Stimulated activated naive CD8-positive, alpha-beta T cell treated with anti-CD3 and anti-CD28 coated beads, Interleukin-15, Interleukin-2, amounts not matched to agents 100 ng/mL and 50 ng/mL, for 24 hours (primary cell): ENCODE data around the gene FNBP1.
"Not testable (repeated sequence)": the region's sequence is repeated elsewhere in the genome, so short reads cannot be mapped to it uniquely, and the experiment has no call there.

Experiments used
- H3K27ac Mint-ChIP-seq: one replicate; pipeline ENCODE4 v1.8.0; 2021; ENCODE audit warnings: mild to moderate bottlenecking, mixed read lengths
- H3K27me3 Mint-ChIP-seq: one replicate; pipeline ENCODE4 v1.8.0; 2021; ENCODE audit warnings: mixed read lengths
- H3K36me3 Mint-ChIP-seq: one replicate; pipeline ENCODE4 v1.8.0; 2021; ENCODE audit warnings: low read depth, mixed read lengths
- H3K4me1 Mint-ChIP-seq: one replicate; pipeline ENCODE4 v1.8.0; 2021; ENCODE audit warnings: low read depth, mixed read lengths
- H3K4me3 Mint-ChIP-seq: one replicate; pipeline ENCODE4 v1.8.0; 2021; ENCODE audit warnings: mild to moderate bottlenecking, mixed read lengths
- H3K9me3 Mint-ChIP-seq: one replicate; pipeline ENCODE4 v1.8.0; 2021; ENCODE audit warnings: mixed read lengths

Gene FNBP1

DNA sequence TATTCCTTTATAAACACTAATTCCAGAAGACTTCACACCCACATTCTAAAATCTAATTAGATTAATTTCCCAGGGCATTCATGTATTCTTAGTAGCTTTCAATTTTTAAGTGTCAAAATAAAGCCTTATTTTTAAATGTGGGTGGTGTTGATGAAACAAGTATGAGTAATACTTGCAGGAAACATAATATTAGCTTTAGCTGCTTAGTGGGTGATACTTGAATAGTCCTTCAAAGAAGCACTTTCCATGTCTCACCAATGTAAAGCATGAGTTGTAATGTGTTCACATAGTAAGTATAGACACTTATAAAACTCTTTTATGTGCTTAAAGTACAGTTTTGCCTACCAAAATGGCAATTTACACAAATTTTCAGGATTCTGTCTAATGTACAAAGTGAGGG is 6.9 kb downstream of the FNBP1 start:
- peak overlapping the region; percentile 95 for H3K27ac Mint-ChIP-seq
- no peaks in the 10 kb centered on the region for H3K9me3 Mint-ChIP-seq
- peaks cover 44% of the 10 kb centered on the region for H3K36me3 Mint-ChIP-seq
- peaks cover 88% of the 10 kb centered on the region for H3K4me1 Mint-ChIP-seq
- peak overlapping the region; percentile 96 for H3K4me3 Mint-ChIP-seq
- H3K27me3 Mint-ChIP-seq, result no peaks in the 10 kb centered on the region

DNA sequence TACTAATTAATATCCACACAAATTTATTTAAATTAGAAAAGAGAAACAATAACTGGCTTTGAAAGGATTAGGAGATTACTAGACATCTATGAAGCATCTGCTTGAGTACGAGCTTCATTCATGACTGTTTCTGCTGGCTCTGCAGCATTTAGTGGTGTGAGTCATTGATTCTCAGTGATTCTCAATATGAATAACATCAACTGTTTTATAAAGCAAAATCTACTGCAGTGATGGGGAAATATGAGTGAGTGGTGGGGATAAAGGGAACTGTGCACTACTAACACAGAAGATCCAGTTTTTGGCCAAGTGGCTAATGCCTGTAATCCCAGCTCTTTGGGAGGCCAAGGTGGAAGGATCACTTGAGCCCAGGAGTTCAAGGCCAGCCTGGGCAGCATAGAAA is 8.4 kb downstream of the FNBP1 start:
- H3K4me1 Mint-ChIP-seq, result peaks cover 96% of the 10 kb centered on the region

DNA sequence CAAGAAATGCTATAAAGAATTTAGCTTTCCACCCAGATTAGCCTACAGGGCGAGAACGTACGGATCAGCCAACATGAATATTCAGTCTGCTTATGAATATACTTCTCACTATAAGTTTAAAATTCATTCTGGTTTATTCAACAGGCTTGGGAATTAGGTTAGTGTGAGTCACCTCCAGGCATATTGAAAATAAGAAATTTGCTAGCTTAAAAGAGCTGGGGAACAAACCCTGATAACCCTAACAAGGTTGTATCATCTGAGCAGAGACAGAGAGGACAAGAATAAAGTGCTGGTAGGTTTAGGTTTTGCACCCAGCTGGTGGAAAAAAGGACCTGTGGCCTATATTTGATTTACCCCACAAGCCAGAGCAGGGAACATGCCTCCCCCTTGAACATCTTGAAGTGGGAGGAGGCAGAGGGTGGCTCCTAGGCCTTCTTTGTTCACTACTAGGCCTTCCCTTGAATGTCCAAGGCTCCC is 12.3 kb downstream of the FNBP1 start:
- Mint-ChIP-seq H3K9me3 (no peaks in the 10 kb centered on the region), H3K4me1 (peaks cover 100% of the 10 kb centered on the region), H3K36me3 (peaks cover 59% of the 10 kb centered on the region), H3K4me3 (peak overlapping the region; percentile 61), H3K27me3 (no peaks in the 10 kb centered on the region), H3K27ac (peak overlapping the region; percentile 97)

More for the DNA sequence above, 8.4 kb downstream of the FNBP1 start:
- H3K9me3 Mint-ChIP-seq, result no peaks in the 10 kb centered on the region
- H3K27ac Mint-ChIP-seq, result peak overlapping the region; percentile 95
- no peaks in the 10 kb centered on the region for H3K27me3 Mint-ChIP-seq
- peaks cover 42% of the 10 kb centered on the region for H3K36me3 Mint-ChIP-seq
- peak overlapping the region; percentile 70 for H3K4me3 Mint-ChIP-seq

- Mint-ChIP-seq H3K27ac (peak overlapping the region; percentile 97), H3K4me1 (peaks cover 100% of the 10 kb centered on the region), H3K4me3 (peak overlapping the region; percentile 51), H3K9me3 (no peaks in the 10 kb centered on the region), H3K36me3 (peaks cover 54% of the 10 kb centered on the region), H3K27me3 (no peaks in the 10 kb centered on the region)
Observed at GRCh38 chr9:130029223-130029973, 13.6 kb downstream of the FNBP1 start.

- Mint-ChIP-seq H3K4me3 (peak overlapping the region; percentile 51), H3K9me3 (no peaks in the 10 kb centered on the region), H3K27ac (peak overlapping the region; percentile 97), H3K27me3 (no peaks in the 10 kb centered on the region), H3K4me1 (peaks cover 100% of the 10 kb centered on the region), H3K36me3 (peaks cover 52% of the 10 kb centered on the region)
Observed at GRCh38 chr9:130028493-130029222, 14.3 kb downstream of the FNBP1 start.

DNA sequence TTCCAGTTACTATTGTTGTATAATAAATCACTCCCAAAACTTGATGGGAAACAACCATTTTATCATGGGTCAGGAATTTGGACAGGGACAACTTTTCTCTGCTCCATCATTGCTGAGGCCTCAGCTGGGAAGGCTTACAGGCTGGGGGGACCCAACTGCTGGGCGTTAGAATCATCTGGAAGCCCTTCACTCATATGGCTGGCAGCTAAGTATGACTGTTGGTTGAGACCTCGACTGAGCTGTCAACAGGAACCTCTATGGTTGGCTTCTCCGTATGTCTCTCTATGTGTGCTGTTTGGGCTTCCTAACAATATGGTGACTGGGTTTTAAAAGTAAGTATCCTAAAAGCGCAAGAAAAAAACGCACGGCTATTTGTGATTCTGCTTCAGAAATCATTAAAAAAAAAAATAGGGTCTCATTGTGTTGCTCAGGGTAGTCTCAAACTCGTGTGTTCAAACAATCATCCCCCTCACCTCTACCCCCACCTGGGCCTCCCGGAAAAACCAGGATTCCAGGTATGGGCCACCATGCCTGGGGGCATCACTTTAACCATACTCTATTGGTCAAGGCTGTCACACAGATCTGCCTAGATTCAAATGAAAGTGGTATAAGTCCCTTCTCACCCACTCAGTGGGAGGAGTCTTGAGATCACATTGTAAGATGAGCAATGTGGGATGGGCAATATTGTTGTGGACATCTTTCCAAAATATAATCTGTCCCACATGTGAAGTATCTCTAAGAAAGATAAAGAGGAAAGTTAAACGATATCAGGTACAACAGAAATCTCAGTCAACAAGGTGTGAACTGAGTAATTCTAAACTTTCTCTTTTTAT is 15.2 kb downstream of the FNBP1 start:
- Mint-ChIP-seq H3K9me3 (no peaks in the 10 kb centered on the region), H3K4me3 (peak overlapping the region; percentile 57), H3K36me3 (peaks cover 47% of the 10 kb centered on the region), H3K27me3 (no peaks in the 10 kb centered on the region), H3K4me1 (peaks cover 100% of the 10 kb centered on the region), H3K27ac (peak overlapping the region; percentile 97)

- no peaks in the 10 kb centered on the region for H3K27me3 Mint-ChIP-seq
- no peaks in the 10 kb centered on the region for H3K9me3 Mint-ChIP-seq
- peak overlapping the region; percentile 97 for H3K27ac Mint-ChIP-seq
- H3K4me3 Mint-ChIP-seq, result peak overlapping the region; percentile 43
- H3K36me3 Mint-ChIP-seq, result peaks cover 45% of the 10 kb centered on the region
- H3K4me1 Mint-ChIP-seq, result peaks cover 100% of the 10 kb centered on the region
Observed at GRCh38 chr9:130026583-130027340, 16.2 kb downstream of the FNBP1 start.

DNA sequence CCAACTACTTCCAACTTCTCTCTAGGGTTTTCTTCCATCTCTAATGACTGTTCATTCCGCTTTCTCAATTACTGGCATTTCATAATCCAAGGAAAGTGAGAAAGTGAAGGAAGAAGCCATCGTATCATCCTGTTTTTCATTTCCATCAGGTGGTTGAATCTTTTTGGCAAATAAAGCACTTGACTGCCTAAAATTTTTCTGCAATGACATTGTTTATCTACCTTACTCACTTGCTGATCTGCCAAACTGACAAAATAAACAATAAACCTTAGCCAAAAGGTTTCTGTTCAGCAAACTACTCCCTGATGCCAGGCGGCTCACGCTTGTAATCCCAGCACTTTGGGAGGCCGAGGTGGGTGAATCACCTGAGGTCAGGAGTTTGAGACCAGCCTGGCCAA is 18.4 kb downstream of the FNBP1 start:
- Mint-ChIP-seq H3K36me3 (peaks cover 61% of the 10 kb centered on the region), H3K9me3 (no peaks in the 10 kb centered on the region), H3K4me1 (peaks cover 100% of the 10 kb centered on the region), H3K27ac (peak overlapping the region; percentile 96), H3K4me3 (peak overlapping the region; percentile 9), H3K27me3 (no peaks in the 10 kb centered on the region)

GRCh38 chr9:130023994-130024596 is 18.9 kb downstream of the FNBP1 start:
- Mint-ChIP-seq H3K4me1 (peaks cover 100% of the 10 kb centered on the region), H3K27ac (peak overlapping the region; percentile 96), H3K27me3 (no peaks in the 10 kb centered on the region), H3K4me3 (peak overlapping the region; percentile 50), H3K9me3 (no peaks in the 10 kb centered on the region), H3K36me3 (peaks cover 61% of the 10 kb centered on the region)

- Mint-ChIP-seq H3K27me3 (no peaks in the 10 kb centered on the region), H3K4me1 (peaks cover 100% of the 10 kb centered on the region), H3K27ac (peak overlapping the region; percentile 96), H3K36me3 (peaks cover 54% of the 10 kb centered on the region), H3K4me3 (peak overlapping the region; percentile 50), H3K9me3 (no peaks in the 10 kb centered on the region)
Observed at GRCh38 chr9:130023144-130023787, 19.7 kb downstream of the FNBP1 start.

DNA sequence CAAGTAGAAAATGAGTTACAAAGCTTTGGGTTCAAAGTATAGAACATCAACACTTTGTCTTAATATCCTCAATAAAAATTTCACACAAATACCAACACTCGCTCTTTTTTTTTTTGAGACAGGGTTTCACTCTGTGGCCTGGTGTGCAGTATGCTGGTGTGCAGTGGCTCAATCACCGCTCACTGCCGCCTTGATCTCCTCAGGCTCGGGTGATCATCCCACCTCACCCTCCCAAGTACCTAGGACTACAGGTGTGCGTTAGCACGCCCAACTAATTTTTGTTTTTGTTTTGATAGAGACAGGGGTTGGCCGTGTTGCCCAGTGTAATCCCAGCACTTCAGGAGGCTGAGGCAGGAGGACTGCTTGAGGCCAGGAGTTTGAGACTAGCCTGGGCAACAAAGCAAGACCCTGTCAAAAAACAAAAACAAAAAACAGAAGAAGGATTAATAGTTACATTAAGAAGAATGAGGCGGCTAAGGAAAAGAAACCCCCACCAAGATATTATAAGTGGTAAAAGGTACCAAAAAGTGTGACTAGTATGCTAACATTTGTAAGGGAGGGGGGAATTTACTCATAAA is 20.3 kb downstream of the FNBP1 start:
- H3K36me3 Mint-ChIP-seq, result peaks cover 55% of the 10 kb centered on the region
- peak overlapping the region; percentile 96 for H3K27ac Mint-ChIP-seq
- H3K9me3 Mint-ChIP-seq, result no peaks in the 10 kb centered on the region
- peaks cover 100% of the 10 kb centered on the region for H3K4me1 Mint-ChIP-seq
- H3K27me3 Mint-ChIP-seq, result no peaks in the 10 kb centered on the region
- peak overlapping the region; percentile 56 for H3K4me3 Mint-ChIP-seq

GRCh38 chr9:130021842-130022241 is 21.1 kb downstream of the FNBP1 start:
- not testable (repeated sequence) for H3K27me3 Mint-ChIP-seq, H3K4me3 Mint-ChIP-seq, H3K9me3 Mint-ChIP-seq
- Mint-ChIP-seq H3K27ac (peak overlapping the region; percentile 96), H3K36me3 (peaks cover 55% of the 10 kb centered on the region), H3K4me1 (peaks cover 100% of the 10 kb centered on the region)

GRCh38 chr9:130021123-130021522 is 21.9 kb downstream of the FNBP1 start:
- Mint-ChIP-seq H3K4me1 (peaks cover 100% of the 10 kb centered on the region), H3K9me3 (no peaks in the 10 kb centered on the region), H3K27ac (peak overlapping the region; percentile 96), H3K36me3 (peaks cover 59% of the 10 kb centered on the region), H3K4me3 (peak overlapping the region; percentile 35), H3K27me3 (no peaks in the 10 kb centered on the region)
